ENCODE results near the gene KLK3. TPM values are rescaled to one million over a fixed set of nuclear protein-coding genes. Genes with fewer than 3 reads are reported as not detected.

KLK3 gene
- total and polyA plus RNA-seq, 2 of the 8 experiments (the other 6 are each of a cell fraction or from before 2014, with no cell fraction given): 0.08 TPM; not detected in 1

- Histone ChIP-seq H3K79me2 (ENCODE audit: control insufficient read depth in 1 of 2, insufficient read depth in 2 of 2, low read length in 2 of 2) (no peaks in the 10 kb centered on the region), H2AK5ac (ENCODE audit: low read depth, low read length) (no peak overlapping the region), H3K79me1 (ENCODE audit: low read depth, low read length) (no peaks in the 10 kb centered on the region), H3K9ac (replicated peaks in 1 of 4; ENCODE audit: extremely low read depth in 1 of 4, low read depth in 3 of 4, low read length in 3 of 4) (no peak overlapping the region), H2BK15ac (ENCODE audit: low read length) (no peak overlapping the region), H3K27ac (ENCODE audit: low read depth, low read length) (no peak overlapping the region), H2BK120ac (replicated peaks; ENCODE audit: low read depth, low read length) (no peak overlapping the region), H3K4ac (replicated peaks; ENCODE audit: insufficient read length, low read depth, low read length) (no peak overlapping the region), H4K5ac (ENCODE audit: insufficient read length, low read depth, low read length) (no peak overlapping the region), H2AFZ (ENCODE audit: low read length) (no peak overlapping the region), H4K8ac (ENCODE audit: extremely low read depth, insufficient read depth, low read length) (no peak overlapping the region), H3K23ac (ENCODE audit: insufficient read length) (no peak overlapping the region), H3K9me3 (ENCODE audit: insufficient read depth in 2 of 2, low read depth in 1 of 2, low read length in 1 of 2) (no peaks in the 10 kb centered on the region; a peak in 1 of 4 replicates), H4K91ac (replicated peaks; ENCODE audit: insufficient read length, low read length) (no peak overlapping the region), H3K23me2 (ENCODE audit: low read depth, low read length) (peaks cover 5% of the 10 kb centered on the region; the same call in 1 of the 2 replicates), H3K4me3 (ENCODE audit: extremely low read depth in 1 of 4, insufficient read depth in 2 of 4, low read depth in 3 of 4, low read length in 4 of 4) (no peak overlapping the region), H4K20me1 (replicated peaks in 1 of 2; ENCODE audit: control insufficient read depth in 1 of 2, insufficient read depth in 2 of 2, low read length in 2 of 2) (no peaks in the 10 kb centered on the region), H3K4me1 (replicated peaks in 1 of 4; ENCODE audit: control insufficient read depth in 3 of 4, insufficient read depth in 4 of 4, low read length in 3 of 4) (no peaks in the 10 kb centered on the region; a peak in 1 of 7 replicates), H3K14ac (ENCODE audit: insufficient read length) (no peak overlapping the region), H3K18ac (ENCODE audit: extremely low read depth, low read length) (no peak overlapping the region), H3K4me2 (ENCODE audit: insufficient read depth in 1 of 2, low read depth in 2 of 2, low read length in 2 of 2) (no peak overlapping the region), H3K36me3 (ENCODE audit: control insufficient read depth in 2 of 4, insufficient read depth in 4 of 4, low read length in 3 of 4) (no peaks in the 10 kb centered on the region), H2BK20ac (ENCODE audit: low read length) (no peak overlapping the region), H3K27me3 (replicated peaks in 1 of 4; ENCODE audit: control insufficient read depth in 3 of 4, extremely low read depth in 1 of 4, insufficient read depth in 3 of 4, low read length in 3 of 4) (peaks cover 0 to 4% (median 4%) of the 10 kb centered on the region in 4 experiments; a peak in 4 of 7 replicates), H2BK5ac (ENCODE audit: low read depth, low read length) (no peak overlapping the region), H2BK12ac (ENCODE audit: low read depth, low read length) (0 out of 2 replicates have a peak overlapping the region, but pooled peaks have one; percentile 39), H3K56ac (replicated peaks; ENCODE audit: insufficient read length, low read depth, low read length) (no peak overlapping the region)
- CTCF ChIA-PET (ENCODE audit: partially characterized antibody): no interaction called here
- WGBS, 2 experiments (ENCODE audit: extremely low coverage in 1 of 2, insufficient coverage in 1 of 2, insufficient read length in 1 of 2, insufficient replicate concordance in 2 of 2, low coverage in 1 of 2, low lambda C conversion rate in 2 of 2, missing lambda C conversion rate in 1 of 2): 88% methylated on average over 14 of the region's 14 CpGs; no CpG with 5 or more reads in 1 of the 2 experiments
- POLR2A ChIA-PET (ENCODE audit: partially characterized antibody): interaction anchor here (0.6 to 1.6 kb wide), 3 partner anchors 23 to 30 kb away, joined by 3 to 7 read pairs (median 5); no protein-coding TSS in a partner anchor
- no peak for FAIRE-seq
- DNase-seq (ENCODE audit: low read depth in 1 of 2, low spot score in 2 of 2): no peak
- TF ChIP-seq PHF8 (conservative IDR thresholded peaks at IDR 0.05; ENCODE audit: low read depth, low read length) (no peak), RBBP5 (IDR thresholded peaks at IDR 0.05; ENCODE audit: borderline replicate concordance, low read depth, low read length) (no peak), CBX5 (IDR thresholded peaks at IDR 0.05; ENCODE audit: low read depth, low read length) (no peak)
- TF ChIP-seq, protein P1, sequence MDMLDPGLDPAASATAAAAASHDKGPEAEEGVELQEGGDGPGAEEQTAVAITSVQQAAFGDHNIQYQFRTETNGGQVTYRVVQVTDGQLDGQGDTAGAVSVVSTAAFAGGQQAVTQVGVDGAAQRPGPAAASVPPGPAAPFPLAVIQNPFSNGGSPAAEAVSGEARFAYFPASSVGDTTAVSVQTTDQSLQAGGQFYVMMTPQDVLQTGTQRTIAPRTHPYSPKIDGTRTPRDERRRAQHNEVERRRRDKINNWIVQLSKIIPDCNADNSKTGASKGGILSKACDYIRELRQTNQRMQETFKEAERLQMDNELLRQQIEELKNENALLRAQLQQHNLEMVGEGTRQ (IDR thresholded peaks at IDR 0.05; ENCODE audit: low read length): no peak
These were observed 27.2 kb upstream of the KLK3 start for GRCh38 chr19:50827476-50827875.

Measured in H1 (cell line).